Measurements from ENCODE around the gene MTARC1. TPM values are rescaled to one million over a fixed set of nuclear protein-coding genes. Genes with fewer than 3 reads are reported as not detected.

Gene MTARC1
- total and polyA plus RNA-seq, 9 of the 15 experiments (the other 6 are each of a cell fraction or from before 2014, with no cell fraction given) = 0.07 to 0.14 (median 0.11) TPM; not detected in 6

DNA sequence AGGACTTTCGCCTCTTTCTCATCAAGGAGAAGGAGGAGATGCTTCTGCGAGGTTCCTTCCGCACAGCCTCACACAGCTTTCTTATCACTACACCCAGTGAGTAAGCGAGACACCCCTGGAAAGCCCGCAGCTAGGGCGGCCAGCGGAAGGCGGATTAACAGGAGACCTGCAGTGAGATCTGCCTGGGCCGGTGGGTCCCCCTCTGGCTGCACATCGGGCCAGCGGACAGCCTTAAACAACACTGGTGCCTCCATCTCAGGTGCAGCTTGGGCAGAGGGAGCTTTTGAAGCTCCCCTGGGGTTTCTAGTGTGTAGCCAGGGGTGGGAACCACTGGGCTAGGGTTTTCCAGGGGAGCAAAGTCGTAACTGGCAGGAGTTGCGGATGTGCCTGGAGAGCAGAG lies 17.5 kb upstream of the MTARC1 start (continued):
- TF ChIP-seq HEY1 (CRISPR knock-in tag; IDR thresholded peaks at IDR 0.05; ENCODE audit: borderline replicate concordance) = no peak
- 0 out of 2 replicates have a peak, but pooled peaks have one; percentile 20 for TF ChIP-seq JUND (IDR thresholded peaks at IDR 0.05; ENCODE audit: borderline replicate concordance, low read depth, low read length)
- no peak; the same call in 2 of the 3 replicates for TF ChIP-seq JUND (tag; IDR thresholded peaks at IDR 0.05; ENCODE audit: borderline replicate concordance, low read depth, low read length)
- peak in 1 of 2 experiments; percentile 5; a peak in 1 of 4 replicates for TF ChIP-seq RCOR1 (IDR thresholded peaks at IDR 0.05; ENCODE audit: borderline replicate concordance in 1 of 2, low read depth in 2 of 2, low read length in 2 of 2)
- no peak for TF ChIP-seq PML (IDR thresholded peaks at IDR 0.05; ENCODE audit: low read length)
- no peak for TF ChIP-seq PBX2 (CRISPR knock-in tag; IDR thresholded peaks at IDR 0.05; ENCODE audit: low read depth)
- TF ChIP-seq PBX2 (tag; conservative IDR thresholded peaks at IDR 0.05; ENCODE audit: low read depth) = no peak
- TF ChIP-seq ARID1B (IDR thresholded peaks at IDR 0.05) = 0 out of 2 replicates have a peak, but pooled peaks have one; percentile 14
- TF ChIP-seq ZBTB1 (CRISPR knock-in tag; IDR thresholded peaks at IDR 0.05; ENCODE audit: borderline replicate concordance, low read depth) = no peak
- no peak for TF ChIP-seq ZBTB9 (CRISPR knock-in tag; IDR thresholded peaks at IDR 0.05)
- peak; percentile 22 for TF ChIP-seq HNRNPLL (IDR thresholded peaks at IDR 0.05; ENCODE audit: low read depth, low read length, poor library complexity, severe bottlenecking)
- TF ChIP-seq PTBP1 (IDR thresholded peaks at IDR 0.05; ENCODE audit: low read depth, low read length) = no peak
- TF ChIP-seq UBTF (IDR thresholded peaks at IDR 0.05; ENCODE audit: borderline replicate concordance in 1 of 2, low read depth in 2 of 2, low read length in 2 of 2) = peak; percentile 33 to 87; a peak in 3 of 4 replicates
- TF ChIP-seq CBFA2T3 (IDR thresholded peaks at IDR 0.05) = peak; percentile 28
